ENCODE results near the gene SLC16A10. TPM values are rescaled to one million over a fixed set of nuclear protein-coding genes. Genes with fewer than 3 reads are reported as not detected.
A peak's percentile ranks its signal among the peaks of the same experiment; 100 is the strongest.

SLC16A10 gene
- polyA plus RNA-seq, 3 donors = 0.05 to 0.15 TPM; not detected in 1

- Histone ChIP-seq H3K9ac (ENCODE audit: insufficient read depth, low read length, poor library complexity, severe bottlenecking) (no peak overlapping the region), H3K9me3 (replicated peaks in 1 of 2; ENCODE audit: control insufficient read depth in 1 of 2, insufficient read depth in 1 of 2, low read length in 2 of 2) (no peaks in the 10 kb centered on the region), H2AFZ (ENCODE audit: insufficient read depth, low read depth, low read length, poor library complexity, severe bottlenecking) (no peak overlapping the region), H3K27ac (ENCODE audit: low read depth in 1 of 2, low read length in 2 of 2) (no peak overlapping the region), H3K4me2 (replicated peaks; ENCODE audit: extremely low read depth, low read length, poor library complexity, severe bottlenecking) (no peak overlapping the region), H3K36me3 (replicated peaks in 1 of 2; ENCODE audit: control insufficient read depth in 1 of 2, insufficient read depth in 2 of 2, low read length in 2 of 2) (no peaks in the 10 kb centered on the region), H3K4me3 (replicated peaks in 1 of 3; ENCODE audit: low read depth in 2 of 3, low read length in 3 of 3) (no peak overlapping the region), H3K4me1 (ENCODE audit: control insufficient read depth in 1 of 2, insufficient read depth in 2 of 2, low read length in 2 of 2) (no peaks in the 10 kb centered on the region), H3K79me2 (ENCODE audit: insufficient read depth, low read length) (no peaks in the 10 kb centered on the region), H4K20me1 (ENCODE audit: insufficient read depth, low read length) (no peaks in the 10 kb centered on the region), H3K27me3 (ENCODE audit: control insufficient read depth in 2 of 2, insufficient read depth in 2 of 2, low read length in 2 of 2) (no peaks in the 10 kb centered on the region)
- Mint-ChIP-seq H3K9me3 (peaks cover 0 to 2% (median 0%) of the 10 kb centered on the region in 7 donors), H3K27me3 (ENCODE audit: low read depth in 3 of 3) (peaks cover 0 to 2% (median 0%) of the 10 kb centered on the region in 3 donors), H3K27ac (peak overlapping the region in 1 of 7 donors; percentile 7), H3K4me3 (no peak overlapping the region), H3K36me3 (no peaks in the 10 kb centered on the region), H3K4me1 (peaks cover 1% of the 10 kb centered on the region)
- no peak for TF ChIP-seq CTCF (IDR thresholded peaks at IDR 0.05)
- no peak for DNase-seq
- no CpG with 5 or more reads among the region's 2 CpGs for WGBS (ENCODE audit: insufficient coverage)
- intact Hi-C loops (cut with micrococcal nuclease) = no loop called here
Observed at GRCh38 chr6:111050261-111051023, 36.9 kb upstream of the SLC16A10 start.

GRCh38 chr6:111052171-111052570, 35.1 kb upstream of the SLC16A10 start:
- H3K27ac ChIP-seq (ENCODE audit: low read depth in 1 of 2, low read length in 2 of 2) = no peak overlapping the region
- H2AFZ ChIP-seq (ENCODE audit: insufficient read depth, low read depth, low read length, poor library complexity, severe bottlenecking) = no peak overlapping the region
- H3K9ac ChIP-seq (ENCODE audit: insufficient read depth, low read length, poor library complexity, severe bottlenecking) = no peak overlapping the region
- no peaks in the 10 kb centered on the region for H3K79me2 ChIP-seq (ENCODE audit: insufficient read depth, low read length)
- DNase-seq = no peak
- H3K9me3 Mint-ChIP-seq = peaks cover 0 to 2% (median 0%) of the 10 kb centered on the region in 7 donors
- no peaks in the 10 kb centered on the region for H3K27me3 ChIP-seq (ENCODE audit: control insufficient read depth in 2 of 2, insufficient read depth in 2 of 2, low read length in 2 of 2)
- no peak overlapping the region for H3K27ac Mint-ChIP-seq
- no peaks in the 10 kb centered on the region for H3K9me3 ChIP-seq (replicated peaks in 1 of 2; ENCODE audit: control insufficient read depth in 1 of 2, insufficient read depth in 1 of 2, low read length in 2 of 2)
- H3K4me3 ChIP-seq (replicated peaks in 1 of 3; ENCODE audit: low read depth in 2 of 3, low read length in 3 of 3) = no peak overlapping the region
- peaks cover 1% of the 10 kb centered on the region for H3K4me1 Mint-ChIP-seq
- no peak for TF ChIP-seq CTCF (IDR thresholded peaks at IDR 0.05)
- H3K36me3 Mint-ChIP-seq = no peaks in the 10 kb centered on the region
- no peak overlapping the region for H3K4me2 ChIP-seq (replicated peaks; ENCODE audit: extremely low read depth, low read length, poor library complexity, severe bottlenecking)
- peaks cover 0 to 2% (median 0%) of the 10 kb centered on the region in 3 donors for H3K27me3 Mint-ChIP-seq (ENCODE audit: low read depth in 3 of 3)
- H3K36me3 ChIP-seq (replicated peaks in 1 of 2; ENCODE audit: control insufficient read depth in 1 of 2, insufficient read depth in 2 of 2, low read length in 2 of 2) = no peaks in the 10 kb centered on the region
- WGBS (ENCODE audit: insufficient coverage) = 90% methylated on average over 2 of the region's 3 CpGs
- intact Hi-C loops (cut with micrococcal nuclease) = no loop called here
- no peaks in the 10 kb centered on the region for H4K20me1 ChIP-seq (ENCODE audit: insufficient read depth, low read length)
- no peaks in the 10 kb centered on the region for H3K4me1 ChIP-seq (ENCODE audit: control insufficient read depth in 1 of 2, insufficient read depth in 2 of 2, low read length in 2 of 2)
- H3K4me3 Mint-ChIP-seq = no peak overlapping the region

Data from CD14-positive monocyte (primary cell).